ENCODE data around the gene EPDR1. TPM values are rescaled to one million over a fixed set of nuclear protein-coding genes. Genes with fewer than 3 reads are reported as not detected.

The EPDR1 gene
- polyA plus RNA-seq, 3 donors = 0.25 to 1.2 (median 1.1) TPM

- H3K27me3 Mint-ChIP-seq (ENCODE audit: low read depth in 3 of 3) = peaks cover 0 to 1% (median 0%) of the 10 kb centered on the region in 3 donors
- H4K20me1 ChIP-seq (ENCODE audit: insufficient read depth, low read length) = no peaks in the 10 kb centered on the region
- no peak overlapping the region for H3K27ac Mint-ChIP-seq
- H3K79me2 ChIP-seq (ENCODE audit: insufficient read depth, low read length) = no peaks in the 10 kb centered on the region
- H2AFZ ChIP-seq (ENCODE audit: insufficient read depth, low read depth, low read length, poor library complexity, severe bottlenecking) = no peak overlapping the region
- no peaks in the 10 kb centered on the region for H3K9me3 ChIP-seq (replicated peaks in 1 of 2; ENCODE audit: control insufficient read depth in 1 of 2, insufficient read depth in 1 of 2, low read length in 2 of 2)
- 100% methylated on average over 1 of the region's 4 CpGs for whole genome bisulfite sequencing (ENCODE audit: insufficient coverage)
- TF ChIP-seq CTCF (IDR thresholded peaks at IDR 0.05) = no peak
- H3K4me3 Mint-ChIP-seq = no peak overlapping the region
- H3K9me3 Mint-ChIP-seq = peaks cover 0 to 2% (median 0%) of the 10 kb centered on the region in 7 donors
- H3K36me3 ChIP-seq (replicated peaks in 1 of 2; ENCODE audit: control insufficient read depth in 1 of 2, insufficient read depth in 2 of 2, low read length in 2 of 2) = no peaks in the 10 kb centered on the region
- H3K27ac ChIP-seq (ENCODE audit: low read depth in 1 of 2, low read length in 2 of 2) = no peak overlapping the region
- H3K4me3 ChIP-seq (replicated peaks in 1 of 3; ENCODE audit: low read depth in 2 of 3, low read length in 3 of 3) = no peak overlapping the region
- H3K4me2 ChIP-seq (replicated peaks; ENCODE audit: extremely low read depth, low read length, poor library complexity, severe bottlenecking) = no peak overlapping the region
- H3K36me3 Mint-ChIP-seq = no peaks in the 10 kb centered on the region
- H3K27me3 ChIP-seq (ENCODE audit: control insufficient read depth in 2 of 2, insufficient read depth in 2 of 2, low read length in 2 of 2) = no peaks in the 10 kb centered on the region
- intact Hi-C loops (cut with micrococcal nuclease) = no loop called here
- H3K4me1 ChIP-seq (ENCODE audit: control insufficient read depth in 1 of 2, insufficient read depth in 2 of 2, low read length in 2 of 2) = no peaks in the 10 kb centered on the region
- DNase-seq = no peak
- H3K9ac ChIP-seq (ENCODE audit: insufficient read depth, low read length, poor library complexity, severe bottlenecking) = no peak overlapping the region
- no peaks in the 10 kb centered on the region for H3K4me1 Mint-ChIP-seq
These were observed 51.1 kb downstream of the EPDR1 start for GRCh38 chr7:37971491-37971890.

GRCh38 chr7:37973915-37974314 is 53.5 kb downstream of the EPDR1 start:
- Histone ChIP-seq H3K9me3 (replicated peaks in 1 of 2; ENCODE audit: control insufficient read depth in 1 of 2, insufficient read depth in 1 of 2, low read length in 2 of 2) (no peaks in the 10 kb centered on the region), H3K36me3 (replicated peaks in 1 of 2; ENCODE audit: control insufficient read depth in 1 of 2, insufficient read depth in 2 of 2, low read length in 2 of 2) (no peaks in the 10 kb centered on the region), H3K4me3 (replicated peaks in 1 of 3; ENCODE audit: low read depth in 2 of 3, low read length in 3 of 3) (no peak overlapping the region), H2AFZ (ENCODE audit: insufficient read depth, low read depth, low read length, poor library complexity, severe bottlenecking) (no peak overlapping the region), H3K79me2 (ENCODE audit: insufficient read depth, low read length) (no peaks in the 10 kb centered on the region), H4K20me1 (ENCODE audit: insufficient read depth, low read length) (no peaks in the 10 kb centered on the region), H3K27ac (ENCODE audit: low read depth in 1 of 2, low read length in 2 of 2) (no peak overlapping the region), H3K4me2 (replicated peaks; ENCODE audit: extremely low read depth, low read length, poor library complexity, severe bottlenecking) (no peak overlapping the region), H3K27me3 (ENCODE audit: control insufficient read depth in 2 of 2, insufficient read depth in 2 of 2, low read length in 2 of 2) (no peaks in the 10 kb centered on the region), H3K4me1 (ENCODE audit: control insufficient read depth in 1 of 2, insufficient read depth in 2 of 2, low read length in 2 of 2) (no peaks in the 10 kb centered on the region), H3K9ac (ENCODE audit: insufficient read depth, low read length, poor library complexity, severe bottlenecking) (no peak overlapping the region)
- no peak overlapping the region for H3K27ac Mint-ChIP-seq
- no peak for DNase-seq
- H3K27me3 Mint-ChIP-seq (ENCODE audit: low read depth in 3 of 3) = peaks cover 0 to 1% (median 0%) of the 10 kb centered on the region in 3 donors
- intact Hi-C loops (cut with micrococcal nuclease) = no loop called here
- H3K36me3 Mint-ChIP-seq = no peaks in the 10 kb centered on the region
- no CpG with 5 or more reads among the region's 1 CpG for WGBS (ENCODE audit: insufficient coverage)
- H3K4me1 Mint-ChIP-seq = peaks cover 1% of the 10 kb centered on the region
- TF ChIP-seq CTCF (IDR thresholded peaks at IDR 0.05) = no peak
- H3K4me3 Mint-ChIP-seq = no peak overlapping the region
- H3K9me3 Mint-ChIP-seq = peaks cover 0 to 2% (median 0%) of the 10 kb centered on the region in 7 donors

Measured in CD14-positive monocyte (primary cell).